ENCODE measurements around the gene KRT40.

KRT40 gene

DNA sequence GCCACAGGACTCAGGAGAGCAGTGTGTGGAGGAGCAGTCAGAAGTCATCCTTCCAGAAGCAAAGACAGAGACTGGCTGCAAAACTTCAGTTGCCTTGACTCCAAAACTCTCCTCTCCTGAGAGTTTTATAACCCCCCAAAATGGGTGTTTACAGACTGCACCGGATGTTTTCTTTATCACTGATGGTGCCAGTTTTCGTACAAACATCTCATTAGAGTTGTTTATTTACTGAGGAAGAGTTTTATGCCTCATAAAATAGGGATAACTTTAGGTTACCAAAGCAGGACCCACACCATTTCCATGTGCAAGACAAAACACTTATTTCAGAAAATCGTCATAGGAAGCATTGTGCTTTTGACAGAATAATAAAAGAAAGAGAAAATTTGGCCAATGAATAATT is at the start of gene KRT40:
TSS of gene KRT40 (minus strand) at position 101 of the 400 bp plus-strand sequence. CDS start at position 48, 53 bp downstream.
- Histone ChIP-seq H3K27me3 (ENCODE audit: control insufficient read depth in 1 of 2, insufficient read depth in 2 of 2, low read length in 2 of 2) (peaks cover 0 to 6% of the 10 kb centered on the region in 2 donors), H3K9me3 (ENCODE audit: control insufficient read depth in 2 of 2, low read length in 2 of 2) (no peaks in the 10 kb centered on the region)

DNA sequence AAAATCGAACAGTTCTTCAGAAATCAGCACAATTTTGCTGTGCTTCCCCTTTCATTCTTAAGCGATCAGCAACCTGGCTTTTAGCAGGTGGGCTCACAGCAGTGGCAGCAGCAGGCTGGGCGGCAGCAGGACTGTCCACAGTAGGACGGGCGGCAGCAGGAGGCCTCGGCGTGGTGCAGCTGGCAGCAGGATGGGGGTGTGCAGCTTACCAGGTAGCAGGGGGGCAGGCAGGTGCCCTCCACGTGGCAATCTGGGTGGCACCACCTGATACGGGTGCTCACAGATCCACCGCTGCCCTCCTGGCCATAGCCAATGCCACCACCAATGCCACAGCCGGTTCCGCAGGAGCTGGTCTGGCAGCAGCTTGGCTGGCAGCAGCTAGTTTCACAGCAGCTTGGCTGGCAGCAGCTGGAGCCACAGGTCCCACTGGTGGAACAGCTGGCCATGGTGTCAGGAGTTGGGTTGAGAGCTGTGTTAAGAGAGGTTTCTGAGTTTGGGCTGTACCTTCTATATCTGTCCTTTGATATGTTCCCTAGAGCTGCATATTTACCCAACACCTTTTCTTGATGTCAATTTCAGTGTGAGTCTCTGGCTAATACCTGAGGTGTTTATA is 45.6 kb upstream of the KRT40 start, which contains the start of gene KRTAP1-4:
TSS of gene KRTAP1-4 (minus strand) at position 563 of the 613 bp plus-strand sequence. CDS start at position 446, 117 bp downstream.
- Histone ChIP-seq H3K9ac (ENCODE audit: low read length in 2 of 2) (no peak within 1 kb of the TSS), H3K27me3 (ENCODE audit: control insufficient read depth in 1 of 2, insufficient read depth in 2 of 2, low read length in 2 of 2) (peaks cover 0 to 2% of the 10 kb centered on the region in 2 donors), H3K4me1 (ENCODE audit: control insufficient read depth, insufficient read depth, low read length) (no peaks in the 10 kb centered on the region), H3K36me3 (ENCODE audit: control insufficient read depth in 2 of 2, insufficient read depth in 2 of 2, low read length in 2 of 2) (no peaks in the 10 kb centered on the region), H3K4me3 (ENCODE audit: low read length in 2 of 2) (no peak within 1 kb of the TSS), H3K27ac (ENCODE audit: low read length) (no peak within 1 kb of the TSS), H3K9me3 (ENCODE audit: control insufficient read depth in 2 of 2, low read length in 2 of 2) (no peaks in the 10 kb centered on the region)

More for the DNA sequence above, at the start of gene KRT40:
- peaks cover 3% of the 10 kb centered on the region for H3K4me1 ChIP-seq (ENCODE audit: control insufficient read depth, insufficient read depth, low read length)
- H3K4me3 ChIP-seq (ENCODE audit: low read length in 2 of 2) = no peak within 1 kb of the TSS
- H3K9ac ChIP-seq (ENCODE audit: low read length in 2 of 2) = no peak within 1 kb of the TSS
- H3K36me3 ChIP-seq (ENCODE audit: control insufficient read depth in 2 of 2, insufficient read depth in 2 of 2, low read length in 2 of 2) = no peaks in the 10 kb centered on the region
- H3K27ac ChIP-seq (ENCODE audit: low read length) = no peak within 1 kb of the TSS

DNA sequence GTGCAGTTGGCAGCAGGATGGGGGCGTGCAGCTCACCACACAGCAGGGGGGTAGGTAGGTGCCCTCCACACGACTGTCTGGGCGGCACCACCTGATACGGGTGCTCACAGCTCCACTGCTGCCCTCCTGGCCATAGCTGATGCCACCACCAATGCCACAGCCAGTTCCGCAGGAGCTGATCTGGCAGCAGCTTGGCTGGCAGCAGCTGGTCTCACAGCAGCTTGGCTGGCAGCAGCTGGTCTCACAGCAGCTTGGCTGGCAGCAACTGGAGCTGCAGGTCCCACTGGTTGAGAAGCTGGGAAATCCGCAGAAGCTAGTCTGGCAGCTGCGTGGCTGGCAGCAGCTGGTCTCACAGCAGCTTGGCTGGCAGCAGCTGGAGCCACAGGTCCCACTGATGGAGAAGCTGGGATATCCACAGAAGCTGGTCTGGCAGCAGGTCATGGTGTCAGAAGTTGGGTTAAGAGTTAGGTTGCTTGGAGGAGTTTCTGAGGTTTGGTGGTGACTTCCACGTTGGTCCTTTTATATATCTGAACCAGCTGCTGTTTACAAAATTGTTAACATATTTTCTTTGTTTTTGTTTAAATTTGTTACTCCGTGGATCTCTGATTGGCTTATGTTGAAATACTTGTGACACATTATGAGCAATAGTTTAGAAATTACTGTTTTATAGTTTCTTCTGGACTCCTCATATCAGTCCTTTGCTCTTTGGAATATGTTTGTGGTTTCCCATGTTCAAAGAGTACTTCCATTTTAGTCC is 42.8 kb upstream of the KRT40 start, which contains the start of gene KRTAP1-5:
TSS of gene KRTAP1-5 (minus strand) at position 494 of the 757 bp plus-strand sequence. CDS start at position 441, 53 bp downstream.
- Histone ChIP-seq H3K36me3 (ENCODE audit: control insufficient read depth in 2 of 2, insufficient read depth in 2 of 2, low read length in 2 of 2) (no peaks in the 10 kb centered on the region), H3K4me1 (ENCODE audit: control insufficient read depth, insufficient read depth, low read length) (no peaks in the 10 kb centered on the region), H3K27ac (ENCODE audit: low read length) (no peak within 1 kb of the TSS), H3K9ac (ENCODE audit: low read length in 2 of 2) (no peak within 1 kb of the TSS), H3K4me3 (ENCODE audit: low read length in 2 of 2) (no peak within 1 kb of the TSS), H3K9me3 (ENCODE audit: control insufficient read depth in 2 of 2, low read length in 2 of 2) (no peaks in the 10 kb centered on the region), H3K27me3 (ENCODE audit: control insufficient read depth in 1 of 2, insufficient read depth in 2 of 2, low read length in 2 of 2) (no peaks in the 10 kb centered on the region)

- Histone ChIP-seq H3K9ac (ENCODE audit: low read length in 2 of 2) (no peak overlapping the region), H3K9me3 (ENCODE audit: control insufficient read depth in 2 of 2, low read length in 2 of 2) (no peaks in the 10 kb centered on the region), H3K4me1 (ENCODE audit: control insufficient read depth, insufficient read depth, low read length) (no peaks in the 10 kb centered on the region), H3K27ac (ENCODE audit: low read length) (no peak overlapping the region), H3K27me3 (ENCODE audit: control insufficient read depth in 1 of 2, insufficient read depth in 2 of 2, low read length in 2 of 2) (no peaks in the 10 kb centered on the region), H3K4me3 (ENCODE audit: low read length in 2 of 2) (no peak overlapping the region), H3K36me3 (ENCODE audit: control insufficient read depth in 2 of 2, insufficient read depth in 2 of 2, low read length in 2 of 2) (no peaks in the 10 kb centered on the region)
Measured at GRCh38 chr17:41024697-41025096, 40.6 kb upstream of the KRT40 start.

DNA sequence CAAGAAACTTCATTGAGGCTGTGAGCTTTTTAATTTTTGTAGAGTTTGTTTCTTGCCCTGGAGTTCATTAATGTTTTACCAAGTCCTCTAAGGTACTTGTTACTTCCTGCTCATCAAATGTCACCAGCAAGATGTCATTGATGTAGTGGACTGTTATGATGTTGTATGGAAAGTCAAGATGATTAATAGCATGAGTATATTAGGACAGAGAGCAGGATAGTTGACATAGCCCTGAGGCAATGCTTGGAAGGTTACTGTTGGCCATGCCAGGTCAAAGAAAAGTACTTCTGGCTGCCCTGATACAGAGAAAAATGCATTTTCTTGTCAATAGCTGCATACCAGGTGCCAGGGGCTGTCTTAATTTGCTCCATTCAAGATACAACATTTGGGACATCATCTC is 36.2 kb upstream of the KRT40 start:
- no peaks in the 10 kb centered on the region for H3K9me3 ChIP-seq (ENCODE audit: control insufficient read depth in 2 of 2, low read length in 2 of 2)
- no peak overlapping the region for H3K4me3 ChIP-seq (ENCODE audit: low read length in 2 of 2)
- H3K27ac ChIP-seq (ENCODE audit: low read length) = no peak overlapping the region
- no peak overlapping the region for H3K9ac ChIP-seq (ENCODE audit: low read length in 2 of 2)
- H3K27me3 ChIP-seq (ENCODE audit: control insufficient read depth in 1 of 2, insufficient read depth in 2 of 2, low read length in 2 of 2) = peaks cover 0 to 3% of the 10 kb centered on the region in 2 donors
- no peaks in the 10 kb centered on the region for H3K4me1 ChIP-seq (ENCODE audit: control insufficient read depth, insufficient read depth, low read length)
- no peaks in the 10 kb centered on the region for H3K36me3 ChIP-seq (ENCODE audit: control insufficient read depth in 2 of 2, insufficient read depth in 2 of 2, low read length in 2 of 2)

- Histone ChIP-seq H3K36me3 (ENCODE audit: control insufficient read depth in 2 of 2, insufficient read depth in 2 of 2, low read length in 2 of 2) (no peaks in the 10 kb centered on the region), H3K9me3 (ENCODE audit: control insufficient read depth in 2 of 2, low read length in 2 of 2) (no peaks in the 10 kb centered on the region), H3K9ac (ENCODE audit: low read length in 2 of 2) (no peak overlapping the region), H3K4me3 (ENCODE audit: low read length in 2 of 2) (no peak overlapping the region), H3K27me3 (ENCODE audit: control insufficient read depth in 1 of 2, insufficient read depth in 2 of 2, low read length in 2 of 2) (peaks cover 0 to 3% of the 10 kb centered on the region in 2 donors), H3K27ac (ENCODE audit: low read length) (no peak overlapping the region), H3K4me1 (ENCODE audit: control insufficient read depth, insufficient read depth, low read length) (no peaks in the 10 kb centered on the region)
Measured at GRCh38 chr17:41019415-41019814, 35.3 kb upstream of the KRT40 start.

GRCh38 chr17:41018541-41018940 is 34.4 kb upstream of the KRT40 start:
- Histone ChIP-seq H3K9me3 (ENCODE audit: control insufficient read depth in 2 of 2, low read length in 2 of 2) (no peaks in the 10 kb centered on the region), H3K27me3 (ENCODE audit: control insufficient read depth in 1 of 2, insufficient read depth in 2 of 2, low read length in 2 of 2) (peaks cover 0 to 3% of the 10 kb centered on the region in 2 donors), H3K4me1 (ENCODE audit: control insufficient read depth, insufficient read depth, low read length) (no peaks in the 10 kb centered on the region), H3K27ac (ENCODE audit: low read length) (no peak overlapping the region), H3K4me3 (ENCODE audit: low read length in 2 of 2) (no peak overlapping the region), H3K9ac (ENCODE audit: low read length in 2 of 2) (no peak overlapping the region), H3K36me3 (ENCODE audit: control insufficient read depth in 2 of 2, insufficient read depth in 2 of 2, low read length in 2 of 2) (no peaks in the 10 kb centered on the region)

- Histone ChIP-seq H3K4me1 (ENCODE audit: control insufficient read depth, insufficient read depth, low read length) (no peaks in the 10 kb centered on the region), H3K9ac (ENCODE audit: low read length in 2 of 2) (no peak overlapping the region), H3K36me3 (ENCODE audit: control insufficient read depth in 2 of 2, insufficient read depth in 2 of 2, low read length in 2 of 2) (no peaks in the 10 kb centered on the region), H3K9me3 (ENCODE audit: control insufficient read depth in 2 of 2, low read length in 2 of 2) (no peaks in the 10 kb centered on the region), H3K4me3 (ENCODE audit: low read length in 2 of 2) (no peak overlapping the region), H3K27me3 (ENCODE audit: control insufficient read depth in 1 of 2, insufficient read depth in 2 of 2, low read length in 2 of 2) (peaks cover 0 to 3% of the 10 kb centered on the region in 2 donors), H3K27ac (ENCODE audit: low read length) (no peak overlapping the region)
Measured at GRCh38 chr17:41016578-41017215, 32.6 kb upstream of the KRT40 start.

DNA sequence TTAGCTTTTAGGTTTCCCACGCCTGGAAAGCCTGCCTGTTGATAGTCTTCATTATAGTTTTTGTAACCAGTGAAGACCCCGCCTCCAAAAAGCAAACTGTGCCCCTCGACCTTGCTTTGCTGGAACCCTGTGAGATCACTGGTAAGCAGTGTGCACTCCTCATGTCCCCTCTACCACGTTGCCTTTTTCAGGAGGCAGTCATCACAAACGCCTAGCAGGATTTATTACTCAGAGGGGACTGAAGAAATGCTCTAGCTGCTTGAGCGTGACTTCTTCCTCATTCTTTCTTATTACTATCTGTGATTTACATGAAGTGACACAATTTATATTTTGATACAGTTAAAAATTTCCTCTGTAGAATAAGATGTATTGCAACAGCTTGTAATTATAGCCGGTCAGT is 31.3 kb upstream of the KRT40 start:
- no peaks in the 10 kb centered on the region for H3K4me1 ChIP-seq (ENCODE audit: control insufficient read depth, insufficient read depth, low read length)
- H3K36me3 ChIP-seq (ENCODE audit: control insufficient read depth in 2 of 2, insufficient read depth in 2 of 2, low read length in 2 of 2) = no peaks in the 10 kb centered on the region
- no peak overlapping the region for H3K9ac ChIP-seq (ENCODE audit: low read length in 2 of 2)
- H3K27me3 ChIP-seq (ENCODE audit: control insufficient read depth in 1 of 2, insufficient read depth in 2 of 2, low read length in 2 of 2) = peaks cover 0 to 3% of the 10 kb centered on the region in 2 donors
- no peak overlapping the region for H3K27ac ChIP-seq (ENCODE audit: low read length)
- no peak overlapping the region for H3K4me3 ChIP-seq (ENCODE audit: low read length in 2 of 2)
- no peaks in the 10 kb centered on the region for H3K9me3 ChIP-seq (ENCODE audit: control insufficient read depth in 2 of 2, low read length in 2 of 2)

DNA sequence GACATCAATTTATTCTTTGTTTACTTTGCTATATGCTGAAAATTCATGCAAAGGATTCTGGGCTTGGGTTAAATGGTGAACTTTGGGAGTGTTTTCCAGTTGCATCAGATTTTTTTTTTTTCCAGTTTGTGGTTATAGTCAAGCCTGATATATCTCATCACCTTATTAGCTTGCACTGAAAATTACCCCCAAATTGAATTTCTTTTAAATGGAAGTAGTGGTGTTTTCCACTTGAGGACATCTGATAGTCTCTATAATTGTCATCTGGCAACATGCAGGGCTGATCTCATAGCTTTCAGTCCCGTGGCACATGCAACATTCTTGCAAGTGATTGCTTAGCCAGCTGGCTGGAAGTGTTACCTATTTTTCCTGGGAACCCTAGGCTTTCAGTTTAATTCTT is 29.5 kb upstream of the KRT40 start:
- Histone ChIP-seq H3K27ac (ENCODE audit: low read length) (no peak overlapping the region), H3K4me1 (ENCODE audit: control insufficient read depth, insufficient read depth, low read length) (no peaks in the 10 kb centered on the region), H3K27me3 (ENCODE audit: control insufficient read depth in 1 of 2, insufficient read depth in 2 of 2, low read length in 2 of 2) (peaks cover 0 to 3% of the 10 kb centered on the region in 2 donors), H3K36me3 (ENCODE audit: control insufficient read depth in 2 of 2, insufficient read depth in 2 of 2, low read length in 2 of 2) (no peaks in the 10 kb centered on the region), H3K4me3 (ENCODE audit: low read length in 2 of 2) (no peak overlapping the region), H3K9me3 (ENCODE audit: control insufficient read depth in 2 of 2, low read length in 2 of 2) (no peaks in the 10 kb centered on the region), H3K9ac (ENCODE audit: low read length in 2 of 2) (no peak overlapping the region)
